A549 (cell line): ENCODE results near the gene POLR3A.
A peak's percentile ranks its signal among the peaks of the same experiment; 100 is the strongest.

ENCODE experiments used
- CTCF ChIP-seq: fragments of >200 bp; sonication (Bioruptor Twin); formaldehyde crosslinking; IDR thresholded peaks from 3 replicates; pipeline ENCODE4 v1.5.1; 2016
- POLR2AphosphoS2 ChIP-seq: conservative IDR thresholded peaks from 2 replicates; pipeline ENCODE4 v1.6.1; 2012; ENCODE audit warnings: low read length, improper control_type of control experiment, inconsistent platforms
- ZSCAN20 ChIP-seq: fragments of 250-450 bp; sonication (Bioruptor Pico); IDR thresholded peaks from 2 replicates; pipeline ENCODE4 v1.8.0; 2022; ENCODE audit warnings: mild to moderate bottlenecking, moderate library complexity

GRCh38 chr10:77974396-77975074, 54.8 kb downstream of the POLR3A start:
- peak; percentile 53 for TF ChIP-seq CTCF
- no peak for TF ChIP-seq ZSCAN20 (CRISPR knock-in tag)
- TF ChIP-seq POLR2AphosphoS2 = no peak
